Neural cell (in vitro differentiated cells): ENCODE results near the gene HACL1. TPM values are rescaled to one million over a fixed set of nuclear protein-coding genes. Genes with fewer than 3 reads are reported as not detected.

ENCODE experiments used
- H2AFZ ChIP-seq: fragments of 200-600, 300-800 bp; sonication (generic), shearing (Covaris generic); 2 replicates; pipeline ENCODE4 v1.6.0; 2014; ENCODE audit warnings: low read depth, mild to moderate bottlenecking, antibody characterized with exemption, low read length, moderate library complexity
- H3F3A ChIP-seq: fragments of 200-600 bp; shearing (Covaris generic); 2 replicates; pipeline ENCODE4 v1.6.1; 2016; ENCODE audit warnings: mild to moderate bottlenecking, moderate library complexity, mixed read lengths, antibody characterized with exemption, low read length; ENCODE audit not compliant: insufficient read depth, poor library complexity, severe bottlenecking
- H3K27ac ChIP-seq: fragments of 200-600, 300-800 bp; sonication (generic), shearing (Covaris generic); 2 replicates; pipeline ENCODE4 v1.5.1; 2014; ENCODE audit warnings: mild to moderate bottlenecking, low read length, moderate library complexity
- H3K27me3 ChIP-seq: fragments of 300-800, 200-600 bp; sonication (generic), shearing (Covaris generic); 2 replicates; pipeline ENCODE4 v1.6.0; 2014; ENCODE audit warnings: mild to moderate bottlenecking, low read depth, low read length, moderate library complexity; ENCODE audit not compliant: insufficient read depth
- H3K36me3 ChIP-seq: fragments of 300-800, 200-600 bp; sonication (generic), shearing (Covaris generic); 2 replicates; pipeline ENCODE4 v1.5.1; 2014; ENCODE audit warnings: mild to moderate bottlenecking, antibody characterized with exemption, low read length, moderate library complexity; ENCODE audit not compliant: insufficient read depth
- H3K4me2 ChIP-seq: fragments of 300-800, 200-600 bp; sonication (generic), shearing (Covaris generic); 2 replicates; pipeline ENCODE4 v1.6.0; 2014; ENCODE audit warnings: mild to moderate bottlenecking, low read length
- H3K4me3 ChIP-seq: fragments of 300-800, 200-600 bp; sonication (generic), shearing (Covaris generic); 2 replicates; pipeline ENCODE4 v1.5.1; 2014; ENCODE audit warnings: mild to moderate bottlenecking, low read length, moderate library complexity
- H3K79me2 ChIP-seq: fragments of 200-600 bp; shearing (Covaris generic); replicated peaks from 2 replicates; pipeline ENCODE4 v1.6.0; 2014; ENCODE audit warnings: mild to moderate bottlenecking, low read length, moderate library complexity; ENCODE audit not compliant: insufficient read depth
- H3K9ac ChIP-seq: fragments of 300-800, 200-600 bp; sonication (generic), shearing (Covaris generic); 2 replicates; pipeline ENCODE4 v1.6.1; 2016; ENCODE audit warnings: mild to moderate bottlenecking, low read length, mixed read lengths
- H3K9me2 ChIP-seq: fragments of 200-600 bp; shearing (Covaris generic); 2 replicates; pipeline ENCODE4 v1.6.1; 2016; ENCODE audit warnings: mild to moderate bottlenecking, low read length, mixed read lengths; ENCODE audit not compliant: insufficient read depth
- H3K9me3 ChIP-seq: fragments of 200-600, 300-800 bp; sonication (generic), shearing (Covaris generic); 2 replicates; pipeline ENCODE4 v1.6.1; 2016; ENCODE audit warnings: mild to moderate bottlenecking, mixed run types, low read length, moderate library complexity, mixed read lengths
- H4K20me1 ChIP-seq: fragments of 200-600 bp; shearing (Covaris generic); 2 replicates; pipeline ENCODE4 v1.6.1; 2016; ENCODE audit warnings: mild to moderate bottlenecking, mixed run types; ENCODE audit not compliant: insufficient read depth
- CTCF ChIP-seq: fragments of 450-650 bp; IDR thresholded peaks from 2 replicates; pipeline ENCODE4 v1.5.1; 2014; ENCODE audit warnings: antibody characterized with exemption, mild to moderate bottlenecking, moderate library complexity; ENCODE audit not compliant: poor library complexity, severe bottlenecking
- EP300 ChIP-seq: fragments of 450-650 bp; conservative IDR thresholded peaks from 2 replicates; pipeline ENCODE4 v1.6.1; 2014; ENCODE audit warnings: antibody characterized with exemption, mild to moderate bottlenecking, moderate library complexity; ENCODE audit not compliant: poor library complexity, severe bottlenecking
- EZH2 ChIP-seq: fragments of 200-600, 300-800 bp; shearing (Covaris generic), sonication (generic); IDR thresholded peaks from 2 replicates; pipeline ENCODE4 v1.6.1; 2014; ENCODE audit warnings: antibody characterized with exemption, low read length, borderline replicate concordance, mild to moderate bottlenecking; ENCODE audit not compliant: insufficient read depth, poor library complexity, severe bottlenecking
- MXI1 ChIP-seq: fragments of 450-650 bp; conservative IDR thresholded peaks from 2 replicates; pipeline ENCODE4 v1.6.1; 2014; ENCODE audit warnings: antibody characterized with exemption, mild to moderate bottlenecking; ENCODE audit not compliant: poor library complexity, severe bottlenecking
- POLR2AphosphoS5 ChIP-seq: IDR thresholded peaks from 2 replicates; pipeline ENCODE4 v1.6.1; 2012
- RAD21 ChIP-seq: fragments of 450-650 bp; conservative IDR thresholded peaks from 2 replicates; pipeline ENCODE4 v1.6.1; 2014; ENCODE audit warnings: antibody characterized with exemption, mild to moderate bottlenecking, moderate library complexity
- REST ChIP-seq: IDR thresholded peaks from 2 replicates; pipeline ENCODE4 v1.6.1; 2012; ENCODE audit warnings: borderline replicate concordance
- SMC3 ChIP-seq: fragments of 450-650 bp; conservative IDR thresholded peaks from 2 replicates; pipeline ENCODE4 v1.6.1; 2014; ENCODE audit warnings: antibody characterized with exemption, mild to moderate bottlenecking, moderate library complexity; ENCODE audit not compliant: poor library complexity
- TAF1 ChIP-seq: IDR thresholded peaks from 2 replicates; pipeline ENCODE4 v1.6.1; 2012; ENCODE audit warnings: low read depth
- polyA plus RNA-seq: library from polyadenylated mRNA; depleted of rRNA; stranded (reverse); fragments of >200 nt; gene quantifications from 2 replicates; pipeline ENCODE4 v1.2.3, GENCODE V29; 2014

Gene HACL1
- polyA plus RNA-seq, 1 donor from 2014 or later = 26.0 TPM

GRCh38 chr3:15629860-15630597 lies 28.7 kb upstream of the HACL1 start:
- H3K4me3 ChIP-seq = peak overlapping the region; percentile 42
- H3K79me2 ChIP-seq = no peaks in the 10 kb centered on the region
- no peaks in the 10 kb centered on the region for H3K9me3 ChIP-seq
- no peaks in the 10 kb centered on the region for H3K9me2 ChIP-seq
- H3K27me3 ChIP-seq = no peaks in the 10 kb centered on the region
- H2AFZ ChIP-seq = no peak overlapping the region
- H3K4me2 ChIP-seq = no peak overlapping the region
- H3F3A ChIP-seq = no peaks in the 10 kb centered on the region
- peak overlapping the region; percentile 71 for H3K27ac ChIP-seq
- TF ChIP-seq MXI1 (no peak), CTCF (peak; percentile 77), RAD21 (peak; percentile 72), SMC3 (peak; percentile 74)
- no peaks in the 10 kb centered on the region for H3K36me3 ChIP-seq
- H4K20me1 ChIP-seq = no peaks in the 10 kb centered on the region
- H3K9ac ChIP-seq = no peak overlapping the region

GRCh38 chr3:15628967-15629366 lies 27.6 kb upstream of the HACL1 start:
- Histone ChIP-seq H3K4me2 (no peak overlapping the region), H3F3A (no peaks in the 10 kb centered on the region), H2AFZ (no peak overlapping the region), H3K4me3 (no peak overlapping the region), H3K27ac (no peak overlapping the region), H3K9me2 (no peaks in the 10 kb centered on the region), H4K20me1 (no peaks in the 10 kb centered on the region), H3K27me3 (no peaks in the 10 kb centered on the region), H3K36me3 (no peaks in the 10 kb centered on the region), H3K79me2 (no peaks in the 10 kb centered on the region), H3K9ac (no peak overlapping the region), H3K9me3 (no peaks in the 10 kb centered on the region)
- TF ChIP-seq SMC3 (no peak), EZH2 (no peak), REST (no peak), MXI1 (no peak), EP300 (no peak), TAF1 (no peak), POLR2AphosphoS5 (no peak), RAD21 (no peak)
